HG02852 (cell line): ENCODE results near the gene EEF1G.
"Not testable (repeated sequence)": the region's sequence is repeated elsewhere in the genome, so short reads cannot be mapped to it uniquely, and the experiment has no call there.

Experiments
- ATAC-seq: cut with Tn5 transposase; IDR thresholded peaks from one replicate; pipeline ENCODE4 v1.9.1; 2021; ENCODE audit warnings: mild to moderate bottlenecking, moderate library complexity; ENCODE audit not compliant: unreplicated experiment

The EEF1G gene

GRCh38 chr11:62573592-62574362 is at the start of gene EEF1G:
TSS of gene EEF1G (minus strand) at chr11:62573891. CDS start at chr11:62573842, 49 bp downstream.
- peak; percentile 76 for ATAC-seq

- ATAC-seq: no peak
Observed at GRCh38 chr11:62622476-62623089, 48.9 kb upstream of the EEF1G start.

GRCh38 chr11:62621567-62622470 is 48.1 kb upstream of the EEF1G start, which contains the start of gene B3GAT3:
TSS of gene B3GAT3 (minus strand) at chr11:62621986. CDS start at chr11:62621947, 39 bp downstream.
- ATAC-seq: peak; percentile 92

- ATAC-seq: no peak
Observed at GRCh38 chr11:62621027-62621566, 47.4 kb upstream of the EEF1G start.

GRCh38 chr11:62616957-62617356 is 43.3 kb upstream of the EEF1G start:
- not testable (repeated sequence) for ATAC-seq

- no peak for ATAC-seq
Observed at GRCh38 chr11:62615521-62615920, 41.8 kb upstream of the EEF1G start.

GRCh38 chr11:62614275-62614674 is 40.6 kb upstream of the EEF1G start:
- no peak for ATAC-seq

- ATAC-seq: no peak
Observed at GRCh38 chr11:62613291-62613778, 39.6 kb upstream of the EEF1G start.

GRCh38 chr11:62612366-62613290 is 38.9 kb upstream of the EEF1G start, which contains the start of the genes EML3 and ROM1:
TSS of gene EML3 (minus strand) at chr11:62612775. CDS start at chr11:62612457, 318 bp downstream.
TSS of gene ROM1 (plus strand) at chr11:62613257. CDS start at chr11:62613282, 25 bp downstream.
- peak; percentile 68 for ATAC-seq

GRCh38 chr11:62611705-62612365 is 38.1 kb upstream of the EEF1G start:
- ATAC-seq: peak; percentile 27

GRCh38 chr11:62610814-62611704 is 37.4 kb upstream of the EEF1G start:
- ATAC-seq: no peak

- ATAC-seq: no peak
Observed at GRCh38 chr11:62610403-62610802, 36.7 kb upstream of the EEF1G start.

GRCh38 chr11:62608776-62609175 is 35.1 kb upstream of the EEF1G start:
- ATAC-seq: no peak

GRCh38 chr11:62607714-62608113 is 34.0 kb upstream of the EEF1G start:
- no peak for ATAC-seq

GRCh38 chr11:62605902-62606301 is 32.2 kb upstream of the EEF1G start:
- ATAC-seq: no peak

- no peak for ATAC-seq
Observed at GRCh38 chr11:62605467-62605866, 31.8 kb upstream of the EEF1G start.

GRCh38 chr11:62604460-62605120 is 30.9 kb upstream of the EEF1G start:
- no peak for ATAC-seq
